ENCODE data around the gene S1PR4. TPM values are rescaled to one million over a fixed set of nuclear protein-coding genes. Genes with fewer than 3 reads are reported as not detected.
"Not testable (repeated sequence)": the region's sequence is repeated elsewhere in the genome, so short reads cannot be mapped to it uniquely, and the experiment has no call there.

S1PR4 gene
- total RNA-seq, 2 donors from 2014 or later, result not detected

DNA sequence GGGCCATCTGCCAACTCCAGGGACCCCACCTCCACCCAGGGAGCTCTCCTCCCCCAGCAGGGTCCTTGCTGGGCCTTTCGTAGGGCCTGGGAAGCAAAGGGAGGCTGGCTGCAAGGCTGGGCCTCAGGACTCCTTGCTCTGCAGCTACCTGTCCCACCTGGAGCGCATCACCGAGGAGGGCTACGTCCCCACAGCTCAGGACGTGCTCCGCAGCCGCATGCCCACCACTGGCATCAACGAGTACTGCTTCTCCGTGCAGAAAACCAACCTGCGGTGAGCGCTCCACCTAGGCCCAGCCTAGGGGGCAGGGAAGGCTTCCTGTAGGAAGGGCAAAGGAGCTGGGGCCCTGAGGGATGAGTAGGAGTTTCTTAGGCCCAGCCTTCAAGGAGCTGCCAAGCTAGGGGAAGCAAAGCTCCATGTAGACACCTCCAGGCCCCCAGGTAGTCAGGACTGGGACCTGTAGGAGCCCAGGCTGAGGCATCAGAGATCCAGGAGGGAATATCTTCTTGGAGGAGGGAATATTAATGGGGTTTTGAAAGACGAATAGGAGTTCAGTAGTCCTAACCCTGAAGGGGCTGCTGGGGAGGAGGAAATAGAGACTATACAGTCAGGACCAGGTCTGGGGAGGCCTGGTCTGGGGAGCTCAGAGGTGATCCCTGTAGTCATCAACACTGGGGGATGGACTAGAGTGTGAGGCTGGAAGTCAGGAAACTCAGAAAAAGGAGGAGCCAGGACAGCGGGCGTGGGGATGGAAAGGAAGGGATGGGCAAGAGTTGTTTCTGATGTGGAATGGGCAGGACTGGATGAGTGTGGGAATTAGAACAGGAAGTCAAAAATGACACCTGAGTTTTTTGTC lies 26.8 kb upstream of the S1PR4 start:
- Histone ChIP-seq H3K27ac (ENCODE audit: low read depth, low read length) (no peak overlapping the region), H3K27me3 (ENCODE audit: control insufficient read depth, insufficient read depth, low read length, poor library complexity, severe bottlenecking) (no peaks in the 10 kb centered on the region), H3K36me3 (ENCODE audit: control insufficient read depth, insufficient read depth, low read length) (no peaks in the 10 kb centered on the region), H3K4me3 (ENCODE audit: low read length) (no peak overlapping the region), H3K4me1 (ENCODE audit: control insufficient read depth, insufficient read depth, low read length) (no peaks in the 10 kb centered on the region), H3K9ac (ENCODE audit: extremely low read depth, low read length, poor library complexity, severe bottlenecking) (no peak overlapping the region), H3K9me3 (ENCODE audit: control insufficient read depth, low read length) (no peaks in the 10 kb centered on the region)
- WGBS, 2 experiments (ENCODE audit: insufficient coverage in 1 of 2, insufficient read length in 1 of 2), result 70 to 74% methylated on average over 10 to 14 of the region's 14 CpGs
- no peak for DNase-seq
- TF ChIP-seq, protein P1, sequence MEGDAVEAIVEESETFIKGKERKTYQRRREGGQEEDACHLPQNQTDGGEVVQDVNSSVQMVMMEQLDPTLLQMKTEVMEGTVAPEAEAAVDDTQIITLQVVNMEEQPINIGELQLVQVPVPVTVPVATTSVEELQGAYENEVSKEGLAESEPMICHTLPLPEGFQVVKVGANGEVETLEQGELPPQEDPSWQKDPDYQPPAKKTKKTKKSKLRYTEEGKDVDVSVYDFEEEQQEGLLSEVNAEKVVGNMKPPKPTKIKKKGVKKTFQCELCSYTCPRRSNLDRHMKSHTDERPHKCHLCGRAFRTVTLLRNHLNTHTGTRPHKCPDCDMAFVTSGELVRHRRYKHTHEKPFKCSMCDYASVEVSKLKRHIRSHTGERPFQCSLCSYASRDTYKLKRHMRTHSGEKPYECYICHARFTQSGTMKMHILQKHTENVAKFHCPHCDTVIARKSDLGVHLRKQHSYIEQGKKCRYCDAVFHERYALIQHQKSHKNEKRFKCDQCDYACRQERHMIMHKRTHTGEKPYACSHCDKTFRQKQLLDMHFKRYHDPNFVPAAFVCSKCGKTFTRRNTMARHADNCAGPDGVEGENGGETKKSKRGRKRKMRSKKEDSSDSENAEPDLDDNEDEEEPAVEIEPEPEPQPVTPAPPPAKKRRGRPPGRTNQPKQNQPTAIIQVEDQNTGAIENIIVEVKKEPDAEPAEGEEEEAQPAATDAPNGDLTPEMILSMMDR (conservative IDR thresholded peaks at IDR 0.05), result no peak
- Mint-ChIP-seq H3K4me3 (no peak overlapping the region), H3K27me3 (ENCODE audit: insufficient read depth) (no peaks in the 10 kb centered on the region), H3K36me3 (ENCODE audit: low read depth) (no peaks in the 10 kb centered on the region), H3K4me1 (no peaks in the 10 kb centered on the region), H3K9me3 (no peaks in the 10 kb centered on the region), H3K27ac (no peak overlapping the region)

DNA sequence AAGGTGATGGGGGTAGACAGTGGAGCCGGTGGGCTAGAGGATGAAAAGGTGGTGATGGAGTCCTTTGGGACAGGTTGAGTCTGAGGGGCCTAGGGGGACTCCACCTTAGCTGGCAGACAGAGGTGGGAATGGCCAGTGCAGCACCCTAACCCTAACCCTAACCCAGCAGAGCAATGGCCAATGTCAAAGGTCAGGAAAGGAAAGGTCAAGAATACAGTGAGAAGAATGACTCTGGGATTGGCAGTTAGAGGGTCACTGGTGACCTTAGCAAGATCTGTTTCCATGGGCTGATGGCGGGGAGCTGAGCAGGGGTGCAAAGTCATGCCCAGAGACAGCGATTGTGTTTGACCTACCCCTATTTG lies 26.2 kb upstream of the S1PR4 start:
- 82 to 100% methylated on average over 2 to 3 of the region's 3 CpGs for WGBS, 2 experiments (ENCODE audit: insufficient coverage in 1 of 2, insufficient read length in 1 of 2)
- no peak overlapping the region for H3K9ac ChIP-seq (ENCODE audit: extremely low read depth, low read length, poor library complexity, severe bottlenecking)
- TF ChIP-seq, protein P1 (conservative IDR thresholded peaks at IDR 0.05), result no peak
- H3K4me3 ChIP-seq (ENCODE audit: low read length), result no peak overlapping the region
- H3K36me3 ChIP-seq (ENCODE audit: control insufficient read depth, insufficient read depth, low read length), result no peaks in the 10 kb centered on the region
- H3K4me3 Mint-ChIP-seq, result no peak overlapping the region
- no peaks in the 10 kb centered on the region for H3K4me1 ChIP-seq (ENCODE audit: control insufficient read depth, insufficient read depth, low read length)
- no peaks in the 10 kb centered on the region for H3K4me1 Mint-ChIP-seq
- no peaks in the 10 kb centered on the region for H3K36me3 Mint-ChIP-seq (ENCODE audit: low read depth)
- no peaks in the 10 kb centered on the region for H3K27me3 ChIP-seq (ENCODE audit: control insufficient read depth, insufficient read depth, low read length, poor library complexity, severe bottlenecking)
- H3K27ac Mint-ChIP-seq, result no peak overlapping the region
- H3K9me3 ChIP-seq (ENCODE audit: control insufficient read depth, low read length), result no peaks in the 10 kb centered on the region
- DNase-seq, result no peak
- no peaks in the 10 kb centered on the region for H3K9me3 Mint-ChIP-seq
- peaks cover 4% of the 10 kb centered on the region for H3K27me3 Mint-ChIP-seq (ENCODE audit: insufficient read depth)
- no peak overlapping the region for H3K27ac ChIP-seq (ENCODE audit: low read depth, low read length)

DNA sequence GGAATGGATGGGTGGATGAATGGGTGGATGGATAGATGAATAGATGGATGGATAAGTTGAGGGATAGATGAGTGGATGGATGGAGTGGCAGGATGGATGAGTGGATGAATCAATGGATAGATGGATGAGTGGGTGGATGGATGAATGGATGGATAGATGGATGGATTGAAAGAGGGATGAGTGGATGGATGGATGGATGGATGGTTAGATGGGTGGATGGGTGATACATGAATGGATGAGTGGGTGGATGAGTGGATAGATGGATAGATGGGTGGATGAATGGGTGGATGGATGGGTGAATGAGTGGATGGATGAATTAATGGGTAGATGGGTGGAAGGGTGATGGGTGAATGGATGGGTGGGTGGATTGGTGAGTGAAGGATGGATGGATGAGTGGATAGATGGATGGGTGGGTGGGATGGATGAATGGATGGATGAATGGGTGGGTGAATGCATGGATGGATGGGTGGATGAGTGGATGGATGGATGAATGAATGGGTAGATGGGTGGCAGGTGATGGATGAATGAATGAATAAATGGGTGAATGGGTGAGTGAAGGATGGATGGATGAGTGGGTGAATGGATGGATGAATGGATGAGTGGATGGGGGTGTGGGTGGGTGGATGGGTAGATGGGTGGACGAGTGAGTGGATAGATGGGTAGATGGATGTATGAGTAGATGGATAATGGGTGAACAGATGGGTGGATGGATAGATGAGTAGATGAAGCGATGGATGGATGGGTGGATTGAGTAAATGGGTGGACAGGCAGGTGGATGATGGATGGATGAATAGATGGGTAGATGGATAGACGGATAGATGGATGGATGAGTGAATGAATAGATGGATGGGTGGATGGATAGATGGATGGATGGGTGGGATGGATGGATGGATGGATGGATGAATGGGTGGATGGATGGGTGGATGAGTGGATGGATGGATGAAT lies 25.0 kb upstream of the S1PR4 start:
- WGBS, 2 experiments (ENCODE audit: insufficient coverage in 1 of 2, insufficient read length in 1 of 2), result 77 to 85% methylated on average over 3 of the region's 3 CpGs
- Mint-ChIP-seq H3K4me1 (no peaks in the 10 kb centered on the region), H3K36me3 (ENCODE audit: low read depth) (no peaks in the 10 kb centered on the region), H3K4me3 (no peak overlapping the region), H3K27ac (no peak overlapping the region), H3K9me3 (no peaks in the 10 kb centered on the region), H3K27me3 (ENCODE audit: insufficient read depth) (peaks cover 8% of the 10 kb centered on the region)
- Histone ChIP-seq H3K4me1 (ENCODE audit: control insufficient read depth, insufficient read depth, low read length) (no peaks in the 10 kb centered on the region), H3K36me3 (ENCODE audit: control insufficient read depth, insufficient read depth, low read length) (no peaks in the 10 kb centered on the region), H3K27ac (ENCODE audit: low read depth, low read length) (no peak overlapping the region), H3K9me3 (ENCODE audit: control insufficient read depth, low read length) (no peaks in the 10 kb centered on the region), H3K4me3 (ENCODE audit: low read length) (no peak overlapping the region), H3K27me3 (ENCODE audit: control insufficient read depth, insufficient read depth, low read length, poor library complexity, severe bottlenecking) (no peaks in the 10 kb centered on the region), H3K9ac (ENCODE audit: extremely low read depth, low read length, poor library complexity, severe bottlenecking) (no peak overlapping the region)
- DNase-seq, result no peak
- TF ChIP-seq, protein P1 (conservative IDR thresholded peaks at IDR 0.05), result no peak

DNA sequence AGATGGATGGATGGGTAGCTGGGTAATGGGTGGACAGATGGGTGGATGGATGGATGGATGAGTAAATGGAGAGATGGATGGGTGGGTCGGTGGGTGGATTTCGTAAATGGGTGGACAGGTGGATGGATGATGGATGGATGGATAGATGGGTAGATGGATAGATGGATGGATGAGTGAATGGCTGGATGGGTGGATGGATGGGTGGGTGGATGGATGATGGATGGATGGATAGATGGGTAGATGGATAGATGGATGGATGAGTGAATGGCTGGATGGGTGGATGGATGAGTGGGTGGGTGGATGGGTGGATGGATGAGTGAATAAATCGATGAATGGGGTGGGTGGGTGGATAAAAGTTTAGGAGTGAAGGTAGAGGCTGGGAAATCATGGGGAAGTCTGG lies 24.1 kb upstream of the S1PR4 start:
- not testable (repeated sequence) for H3K27me3 ChIP-seq (ENCODE audit: control insufficient read depth, insufficient read depth, low read length, poor library complexity, severe bottlenecking); H3K27ac ChIP-seq (ENCODE audit: low read depth, low read length); H3K4me1 ChIP-seq (ENCODE audit: control insufficient read depth, insufficient read depth, low read length); H3K4me3 ChIP-seq (ENCODE audit: low read length); H3K36me3 ChIP-seq (ENCODE audit: control insufficient read depth, insufficient read depth, low read length); DNase-seq; H3K27ac Mint-ChIP-seq; H3K4me1 Mint-ChIP-seq; H3K36me3 Mint-ChIP-seq (ENCODE audit: low read depth); H3K9me3 Mint-ChIP-seq; H3K4me3 Mint-ChIP-seq; H3K9me3 ChIP-seq (ENCODE audit: control insufficient read depth, low read length); H3K9ac ChIP-seq (ENCODE audit: extremely low read depth, low read length, poor library complexity, severe bottlenecking); H3K27me3 Mint-ChIP-seq (ENCODE audit: insufficient read depth)
- WGBS, 2 experiments (ENCODE audit: insufficient coverage in 1 of 2, insufficient read length in 1 of 2), result 91 to 97% methylated on average over 3 of the region's 3 CpGs

Data from endodermal cell (in vitro differentiated cells).